H1 (cell line): ENCODE data around the gene METTL1. TPM values are rescaled to one million over a fixed set of nuclear protein-coding genes. Genes with fewer than 3 reads are reported as not detected.

Experiments
- CTCF ChIA-PET: fragments of 300-600 bp; sonication (Branson Sonifier 250); formaldehyde crosslinking; loops from one replicate; lab custom pipeline; 2021; ENCODE audit not compliant: partially characterized antibody; lab: Charles Lee
- POLR2A ChIA-PET: fragments of 300-600 bp; sonication (Branson Sonifier 250); formaldehyde crosslinking; loops from one replicate; lab custom pipeline; 2021; ENCODE audit warnings: inconsistent platforms; ENCODE audit not compliant: partially characterized antibody; lab: Charles Lee
- DNase-seq, 2 experiments: peaks; one replicate each; pipeline versions ENCODE4 v3.0.0 to v3.0.0-alpha.2; 2010 to 2022; ENCODE audit warnings: low spot score in 2 of 2, low read depth in 1 of 2, mixed read lengths in 1 of 2
- FAIRE-seq: peaks from 2 replicates; lab custom pipeline; 2011; peaks lifted over from hg19 to GRCh38; lab: Jason Lieb, UNC
- H2AFZ ChIP-seq: 2 replicates; pipeline ENCODE4 v1.8.1; 2012; ENCODE audit warnings: low read length, inconsistent platforms
- H2AK5ac ChIP-seq: 2 replicates; pipeline ENCODE4 v1.6.1; 2013; ENCODE audit warnings: low read depth, low read length
- H2BK120ac ChIP-seq: replicated peaks from 2 replicates; pipeline ENCODE3; 2013; ENCODE audit warnings: low read depth, low read length, inconsistent platforms
- H2BK12ac ChIP-seq: 2 replicates; pipeline ENCODE4 v1.6.1; 2013; ENCODE audit warnings: low read depth, low read length
- H2BK15ac ChIP-seq: 2 replicates; pipeline ENCODE4 v1.6.1; 2013; ENCODE audit warnings: low read length
- H2BK20ac ChIP-seq: 2 replicates; pipeline ENCODE4 v1.6.1; 2013; ENCODE audit warnings: low read length
- H2BK5ac ChIP-seq: 2 replicates; pipeline ENCODE4 v1.6.1; 2013; ENCODE audit warnings: low read depth, low read length
- H3K14ac ChIP-seq: 2 replicates; pipeline ENCODE4 v1.6.1; 2013; ENCODE audit warnings: inconsistent platforms; ENCODE audit not compliant: insufficient read length
- H3K18ac ChIP-seq: 2 replicates; pipeline ENCODE4 v1.6.1; 2013; ENCODE audit warnings: low read length; ENCODE audit errors: extremely low read depth
- H3K23ac ChIP-seq: 2 replicates; pipeline ENCODE4 v1.6.1; 2013; ENCODE audit warnings: inconsistent platforms; ENCODE audit not compliant: insufficient read length
- H3K23me2 ChIP-seq: 2 replicates; pipeline ENCODE4 v1.6.1; 2013; ENCODE audit warnings: low read depth, low read length
- H3K27ac ChIP-seq: 2 replicates; pipeline ENCODE4 v1.6.1; 2011; ENCODE audit warnings: low read depth, low read length, inconsistent platforms
- H3K27me3 ChIP-seq, 4 experiments: replicated peaks in 1 of 4; 1 replicate in 1 of 4; 2 replicates in 3 of 4; pipeline versions ENCODE4 v1.6.1 to v1.8.1; 2011 to 2013; ENCODE audit warnings: low read length in 3 of 4, mild to moderate bottlenecking in 3 of 4, inconsistent platforms in 2 of 4, mixed read lengths in 2 of 4, moderate library complexity in 1 of 4; ENCODE audit not compliant: control insufficient read depth in 3 of 4, insufficient read depth in 3 of 4; ENCODE audit errors: extremely low read depth in 1 of 4
- H3K36me3 ChIP-seq, 4 experiments: 2 replicates each; pipeline versions ENCODE4 v1.6.1 to v1.8.1; 2011 to 2013; ENCODE audit warnings: mild to moderate bottlenecking in 4 of 4, low read length in 3 of 4, moderate library complexity in 2 of 4, control low read depth in 1 of 4, inconsistent platforms in 1 of 4; ENCODE audit not compliant: insufficient read depth in 4 of 4, control insufficient read depth in 2 of 4
- H3K4ac ChIP-seq: replicated peaks from 2 replicates; pipeline ENCODE3; 2013; ENCODE audit warnings: low read length, low read depth, mixed read lengths, inconsistent platforms; ENCODE audit not compliant: insufficient read length
- H3K4me1 ChIP-seq, 4 experiments: replicated peaks in 1 of 4; 1 replicate in 1 of 4; 2 replicates in 3 of 4; pipeline versions ENCODE4 v1.6.1 to v1.8.1; 2011 to 2013; ENCODE audit warnings: low read length in 3 of 4, inconsistent platforms in 2 of 4, mixed read lengths in 1 of 4; ENCODE audit not compliant: insufficient read depth in 4 of 4, control insufficient read depth in 3 of 4
- H3K4me2 ChIP-seq, 2 experiments: 2 replicates each; pipeline versions ENCODE4 v1.6.1 to v1.8.1; 2011 to 2013; ENCODE audit warnings: low read depth in 2 of 2, low read length in 2 of 2, control low read depth in 1 of 2, inconsistent platforms in 1 of 2, mild to moderate bottlenecking in 1 of 2; ENCODE audit not compliant: insufficient read depth in 1 of 2
- H3K4me3 ChIP-seq, 4 experiments: fragments of 200-600, 300-600 bp in 1 of 4; sonication (generic), shearing (Covaris generic), sonication (Bioruptor Twin) in 1 of 4; 2 replicates each; pipeline versions ENCODE4 v1.5.1 to v1.8.1; 2011 to 2016; ENCODE audit warnings: low read length in 4 of 4, low read depth in 3 of 4, control low read depth in 2 of 4, inconsistent platforms in 2 of 4, mild to moderate bottlenecking in 2 of 4, mixed read lengths in 1 of 4, moderate library complexity in 1 of 4; ENCODE audit not compliant: insufficient read depth in 2 of 4; ENCODE audit errors: extremely low read depth in 1 of 4
- H3K56ac ChIP-seq: replicated peaks from 2 replicates; pipeline ENCODE3; 2013; ENCODE audit warnings: low read depth, mild to moderate bottlenecking, mixed read lengths, low read length, inconsistent platforms; ENCODE audit not compliant: insufficient read length
- H3K79me1 ChIP-seq: 2 replicates; pipeline ENCODE4 v1.6.1; 2013; ENCODE audit warnings: low read depth, low read length, control low read depth
- H3K79me2 ChIP-seq, 2 experiments: 2 replicates each; pipeline versions ENCODE4 v1.6.1 to v1.8.1; 2012 to 2013; ENCODE audit warnings: low read length in 2 of 2, mild to moderate bottlenecking in 2 of 2, inconsistent platforms in 1 of 2; ENCODE audit not compliant: insufficient read depth in 2 of 2, control insufficient read depth in 1 of 2
- H3K9ac ChIP-seq, 4 experiments: replicated peaks in 1 of 4; 1 replicate in 1 of 4; 2 replicates in 3 of 4; pipeline versions ENCODE4 v1.6.1 to v1.8.1; 2011 to 2013; ENCODE audit warnings: low read depth in 3 of 4, low read length in 3 of 4, control low read depth in 2 of 4, mild to moderate bottlenecking in 2 of 4, moderate library complexity in 2 of 4, inconsistent platforms in 1 of 4; ENCODE audit errors: extremely low read depth in 1 of 4
- H3K9me3 ChIP-seq, 2 experiments: 2 replicates each; pipeline versions ENCODE4 v1.6.1 to v1.8.1; 2012 to 2013; ENCODE audit warnings: mild to moderate bottlenecking in 2 of 2, moderate library complexity in 2 of 2, control low read depth in 1 of 2, inconsistent platforms in 1 of 2, low read depth in 1 of 2, low read length in 1 of 2, mixed read lengths in 1 of 2; ENCODE audit not compliant: insufficient read depth in 2 of 2
- H4K20me1 ChIP-seq, 2 experiments: replicated peaks in 1 of 2; 2 replicates each; pipeline versions ENCODE3 to v1.8.1; 2011 to 2013; ENCODE audit warnings: inconsistent platforms in 2 of 2, low read length in 2 of 2, mild to moderate bottlenecking in 1 of 2; ENCODE audit not compliant: insufficient read depth in 2 of 2, control insufficient read depth in 1 of 2
- H4K5ac ChIP-seq: 2 replicates; pipeline ENCODE4 v1.6.1; 2013; ENCODE audit warnings: low read length, low read depth, mixed read lengths, inconsistent platforms; ENCODE audit not compliant: insufficient read length
- H4K8ac ChIP-seq: 2 replicates; pipeline ENCODE4 v1.8.0; 2013; ENCODE audit warnings: mild to moderate bottlenecking, moderate library complexity, low read length, inconsistent platforms; ENCODE audit not compliant: insufficient read depth; ENCODE audit errors: extremely low read depth
- H4K91ac ChIP-seq: replicated peaks from 2 replicates; pipeline ENCODE3; 2013; ENCODE audit warnings: low read length, mixed read lengths, inconsistent platforms; ENCODE audit not compliant: insufficient read length
- CEBPB ChIP-seq: IDR thresholded peaks from 2 replicates; pipeline ENCODE4 v1.6.1; 2012; ENCODE audit warnings: low read depth, low read length
- EP300 ChIP-seq, 2 experiments: IDR thresholded peaks; 1 replicate in 1 of 2; 2 replicates in 1 of 2; pipeline ENCODE4 v1.6.1; 2011 to 2012; ENCODE audit warnings: low read depth in 2 of 2, low read length in 2 of 2, mild to moderate bottlenecking in 2 of 2, borderline replicate concordance in 1 of 2, inconsistent platforms in 1 of 2, moderate library complexity in 1 of 2
- KDM4A ChIP-seq: IDR thresholded peaks from one replicate; pipeline ENCODE4 v1.7.1; 2012; ENCODE audit warnings: low read depth, mild to moderate bottlenecking, moderate library complexity, low read length, inconsistent platforms; ENCODE audit not compliant: severe bottlenecking
- MAX ChIP-seq: IDR thresholded peaks from 2 replicates; pipeline ENCODE4 v1.6.1; 2012; ENCODE audit warnings: inconsistent platforms
- RAD21 ChIP-seq, 2 experiments: IDR thresholded peaks in 1 of 2; conservative IDR thresholded peaks in 1 of 2; 2 replicates each; pipeline ENCODE4 v1.6.1; 2011; ENCODE audit warnings: low read depth in 2 of 2, low read length in 2 of 2, improper control_type of control experiment in 1 of 2, inconsistent platforms in 1 of 2, mild to moderate bottlenecking in 1 of 2, moderate library complexity in 1 of 2
- RXRA ChIP-seq: IDR thresholded peaks from 2 replicates; pipeline ENCODE4 v1.6.1; 2011; ENCODE audit warnings: low read depth, mild to moderate bottlenecking, low read length, moderate library complexity; ENCODE audit not compliant: insufficient read depth
- SAP30 ChIP-seq: fragments of 300-600 bp; sonication (generic); IDR thresholded peaks from 2 replicates; pipeline ENCODE4 v1.7.1; 2012; ENCODE audit warnings: low read length, moderate library complexity, mild to moderate bottlenecking, inconsistent platforms; ENCODE audit not compliant: insufficient read depth, insufficient replicate concordance
- SP2 ChIP-seq: IDR thresholded peaks from 2 replicates; pipeline ENCODE4 v1.6.1; 2012; ENCODE audit warnings: mild to moderate bottlenecking, low read length, inconsistent platforms
- SUZ12 ChIP-seq: fragments of 200-600 bp; sonication (generic); IDR thresholded peaks from 2 replicates; pipeline ENCODE4 v1.6.1; 2012; ENCODE audit warnings: mild to moderate bottlenecking, inconsistent platforms, low read length, moderate library complexity, mixed read lengths
- TCF12 ChIP-seq: IDR thresholded peaks from 2 replicates; pipeline ENCODE4 v1.6.1; 2011; ENCODE audit warnings: low read depth, mild to moderate bottlenecking, low read length
- WGBS, 2 experiments: shearing (Covaris generic) in 1 of 2; methylation state at CpG; one replicate each; pipeline versions ENCODE4 v1.1.6 to v1.1.7; 2013 to 2015; ENCODE audit warnings: low lambda C conversion rate in 2 of 2, mixed read lengths in 2 of 2, inconsistent platforms in 1 of 2, low coverage in 1 of 2, missing lambda C conversion rate in 1 of 2; ENCODE audit not compliant: insufficient replicate concordance in 2 of 2, insufficient coverage in 1 of 2, insufficient read length in 1 of 2; ENCODE audit errors: extremely low coverage in 1 of 2, missing lambda C conversion rate in 1 of 2; 5-methylcytosine and 5-hydroxymethylcytosine counted together
- polyA plus RNA-seq, 7 experiments: library from polyadenylated mRNA; depleted of rRNA in 3 of 7; stranded (reverse) in 5 of 7; unstranded in 2 of 7; fragments of >200 nt in 5 of 7; fragments of 200-250 nt in 2 of 7; gene quantifications; 1 replicate in 5 of 7; 2 replicates in 1 of 7; 4 replicates in 1 of 7; pipeline versions ENCODE4 v1.2.1 to v1.2.3, GENCODE V29; 2011 to 2013; ENCODE audit warnings: missing spikeins in 2 of 7, mixed read lengths in 2 of 7
- total RNA-seq: library from RNA; stranded (reverse); fragmentation: NEBNext Ultra II Directional; extraction: Animal tissue kit (Norgen Biotek cat#: 25700); gene quantifications from 2 replicates; pipeline ENCODE4 v1.2.1, GENCODE V29; 2021

The METTL1 gene
- total and polyA plus RNA-seq, 2 of the 8 experiments (the other 6 are each of a cell fraction or from before 2014, with no cell fraction given): 40.5 to 46.0 TPM

DNA sequence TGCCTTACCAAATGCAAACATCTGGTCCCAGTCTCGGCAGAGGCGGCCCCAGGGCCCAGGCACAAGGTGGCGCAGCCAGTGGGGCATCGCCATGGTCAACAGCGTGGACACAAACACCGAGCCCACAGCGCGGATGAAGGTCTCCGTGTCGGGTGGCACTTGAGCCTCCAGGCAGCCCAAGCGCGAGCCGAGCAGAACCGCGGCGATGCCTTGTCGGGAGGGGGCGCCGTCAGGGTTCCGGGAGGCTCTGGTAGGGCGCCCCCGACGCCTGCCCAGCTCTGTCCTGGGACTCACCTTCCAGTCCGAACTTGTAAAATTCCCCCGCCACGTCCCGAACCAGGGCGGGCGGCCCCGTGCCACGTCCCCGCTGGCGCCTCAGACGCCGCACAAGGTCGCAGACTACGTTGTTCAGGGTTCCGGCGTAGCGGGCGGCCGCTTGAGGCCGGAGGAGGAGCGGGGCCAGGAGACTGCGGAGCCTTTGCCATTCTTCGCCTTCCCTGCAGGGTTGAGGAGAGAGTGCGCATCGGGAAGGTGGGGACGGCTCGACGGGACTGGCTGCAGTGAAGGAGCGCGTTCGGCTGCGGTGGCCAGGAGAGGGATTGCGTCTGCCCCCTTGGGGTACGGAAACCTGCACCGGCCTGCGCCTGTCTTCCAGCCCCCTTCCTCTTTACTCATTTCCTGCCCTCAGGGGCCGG, 6.8 kb downstream of the METTL1 start:
- H2AFZ ChIP-seq: peak overlapping the region; percentile 91
- TF ChIP-seq KDM4A (peak; percentile 93), SUZ12 (peak; percentile 85), TCF12 (no peak), RXRA (no peak), EP300 (IDR thresholded peaks at IDR 0.05; ENCODE audit: borderline replicate concordance in 1 of 2, low read depth in 2 of 2, low read length in 2 of 2) (no peak), SP2 (no peak), MAX (peak; percentile 62; the same call in 1 of the 2 replicates), CEBPB (no peak), RAD21 (IDR thresholded peaks at IDR 0.05 in 1 of 2, conservative IDR thresholded peaks at IDR 0.05 in 1 of 2; ENCODE audit: low read depth in 2 of 2, low read length in 2 of 2) (peak; percentile 1 to 18; a peak in 2 of 4 replicates), SAP30 (no peak)

More for the DNA sequence above, 6.8 kb downstream of the METTL1 start:
- peak in 1 of 2 experiments; percentile 80 for DNase-seq
- Histone ChIP-seq H2BK12ac (peak overlapping the region; percentile 89; the same call in 1 of the 2 replicates), H3K4me2 (peak overlapping the region; percentile 87 to 96), H3K79me1 (no peaks in the 10 kb centered on the region), H3K4me1 (peaks cover 13 to 22% (median 19%) of the 10 kb centered on the region in 4 experiments), H3K4ac (peak overlapping the region; percentile 61), H3K9ac (peak overlapping the region in 3 of 4 experiments; percentile 26 to 33 (median 30); a peak in 2 of 7 replicates), H3K36me3 (peaks cover 11 to 13% (median 12%) of the 10 kb centered on the region in 4 experiments; a peak in 7 of 8 replicates), H2BK120ac (no peak overlapping the region), H4K91ac (peak overlapping the region; percentile 87), H3K23me2 (peaks cover 23% of the 10 kb centered on the region), H4K20me1 (peaks cover 0 to 4% of the 10 kb centered on the region in 2 experiments), H3K27me3 (peaks cover 22 to 39% (median 37%) of the 10 kb centered on the region in 4 experiments), H3K79me2 (no peaks in the 10 kb centered on the region), H2BK5ac (no peak overlapping the region), H3K9me3 (no peaks in the 10 kb centered on the region), H3K18ac (peak overlapping the region; percentile 85), H4K8ac (peak overlapping the region; percentile 39; the same call in 1 of the 2 replicates), H4K5ac (no peak overlapping the region), H2AK5ac (0 out of 2 replicates have a peak overlapping the region, but pooled peaks have one; percentile 8), H3K56ac (no peak overlapping the region), H3K14ac (no peak overlapping the region), H2BK15ac (peak overlapping the region; percentile 98; the same call in 1 of the 2 replicates), H3K27ac (no peak overlapping the region), H2BK20ac (no peak overlapping the region), H3K4me3 (peak overlapping the region; percentile 39 to 66 (median 64)), H3K23ac (no peak overlapping the region)
- no peak for FAIRE-seq
- POLR2A ChIA-PET: interaction anchor here (0.7 to 5.3 kb wide), 14 partner anchors 9 to 79 kb away, joined by 3 to 35 read pairs (median 4); partner anchors contain the start of genes CDK4, MARCHF9, TSFM and TSPAN31
- CTCF ChIA-PET: interaction anchor here (0.9 to 3.9 kb wide), 6 partner anchors 8 to 182 kb away, joined by 3 to 40 read pairs (median 4); no protein-coding TSS in a partner anchor
- WGBS, 2 experiments: 5% methylated on average over 58 of the region's 60 CpGs; no CpG with 5 or more reads in 1 of the 2 experiments
